IPS-11a (cell line): Measurements from ENCODE around the gene SCGB3A1.

ENCODE experiments used
- H3K4me3 ChIP-seq: one replicate; pipeline ENCODE4 v1.5.1; 2013; ENCODE audit warnings: low read depth, low read length, control low read depth

Gene SCGB3A1

DNA sequence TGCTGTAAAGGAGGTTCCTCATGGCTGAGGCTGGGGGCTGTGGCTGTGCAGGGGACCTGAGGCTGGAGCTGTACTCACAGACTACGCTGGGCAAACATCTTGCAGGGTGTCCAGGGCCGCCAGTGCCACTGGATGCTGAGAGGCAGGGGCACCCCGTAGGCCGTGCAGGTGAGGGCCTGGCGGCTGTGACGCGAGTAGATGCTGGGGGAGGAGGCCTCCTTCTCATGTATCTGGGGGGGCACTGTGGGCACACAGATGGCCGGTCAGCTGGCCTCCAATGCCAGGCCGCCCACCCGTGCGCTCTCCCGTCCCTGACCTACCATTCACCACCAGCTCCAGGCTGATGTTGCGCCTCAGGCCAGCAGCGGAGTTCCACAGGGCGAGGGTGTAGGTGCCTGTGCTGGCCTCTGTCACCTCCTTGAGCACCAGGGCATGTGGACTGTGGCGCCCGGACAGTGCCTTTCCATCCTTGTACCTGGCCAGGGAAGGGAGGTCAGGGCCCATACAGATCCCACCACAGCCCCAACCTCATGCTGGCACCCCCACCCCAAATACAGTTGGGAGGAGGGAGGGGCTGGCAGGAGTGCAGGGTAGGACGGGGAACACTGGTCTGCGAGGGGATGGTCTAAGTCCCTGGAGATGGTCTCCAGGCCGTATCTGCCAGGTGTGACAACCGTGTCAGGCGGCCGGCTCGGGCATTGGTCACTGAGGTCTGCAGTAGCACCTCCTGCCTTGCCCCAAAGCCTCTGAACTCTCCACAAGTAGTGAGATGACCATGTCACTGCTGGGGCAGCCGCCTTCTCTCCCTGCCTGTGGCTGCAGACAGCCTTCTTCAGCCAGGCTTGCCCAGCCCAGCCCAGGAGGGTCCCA lies 34.7 kb upstream of the SCGB3A1 start:
- H3K4me3 ChIP-seq: no peak overlapping the region

DNA sequence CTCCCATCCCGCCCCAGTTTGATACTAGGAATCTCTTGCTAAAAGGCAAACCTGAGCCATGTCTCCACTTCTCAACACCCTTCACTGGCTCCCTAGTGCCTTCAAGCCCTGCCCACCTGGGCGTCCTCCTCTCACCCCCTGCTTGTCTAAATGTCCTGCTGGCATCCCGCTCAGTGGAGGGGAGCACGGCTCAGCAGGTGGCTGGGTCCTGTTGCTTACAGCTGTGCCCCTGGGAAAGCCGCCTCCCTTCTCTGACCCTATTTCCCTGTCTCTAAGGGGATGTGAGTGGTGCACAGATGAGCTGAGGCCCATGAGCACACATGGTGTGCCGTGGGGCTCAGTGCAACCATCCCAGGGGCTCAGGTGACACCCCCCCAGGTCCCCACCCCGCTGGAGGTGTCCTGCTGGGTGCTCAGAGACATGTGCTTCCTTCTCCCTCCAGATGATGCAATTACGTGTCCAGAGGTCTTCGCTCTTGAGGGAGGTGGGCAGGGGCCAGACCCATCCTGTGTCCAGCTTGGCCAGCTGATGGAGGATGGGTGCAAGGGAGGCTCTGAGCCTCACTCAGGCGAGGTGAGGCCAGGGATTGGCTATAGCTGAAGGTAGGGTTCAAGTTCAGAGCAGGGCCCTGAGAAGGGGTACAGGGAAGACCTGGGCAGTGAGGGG lies 34.0 kb upstream of the SCGB3A1 start:
- H3K4me3 ChIP-seq: no peak overlapping the region

DNA sequence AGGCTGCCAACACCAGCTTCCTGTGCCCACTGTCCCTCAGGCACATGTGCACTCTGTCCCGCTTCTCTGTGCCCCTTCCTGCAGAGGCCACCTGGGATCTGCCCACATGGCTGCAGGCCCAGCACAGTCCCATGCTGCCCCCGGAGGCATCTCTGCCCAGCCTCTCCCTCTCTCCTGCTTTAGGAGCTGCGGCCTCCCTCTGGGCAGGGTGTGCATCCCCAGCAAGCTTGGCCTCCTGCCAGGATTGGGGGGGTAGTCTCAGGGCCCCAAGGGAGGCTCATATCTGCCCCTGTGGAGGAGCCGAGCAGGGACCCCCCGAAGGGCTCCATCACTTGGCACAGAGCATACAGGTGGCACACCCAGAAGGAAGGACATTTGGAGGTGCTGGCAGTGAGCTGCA lies 33.3 kb upstream of the SCGB3A1 start:
- no peak overlapping the region for H3K4me3 ChIP-seq

DNA sequence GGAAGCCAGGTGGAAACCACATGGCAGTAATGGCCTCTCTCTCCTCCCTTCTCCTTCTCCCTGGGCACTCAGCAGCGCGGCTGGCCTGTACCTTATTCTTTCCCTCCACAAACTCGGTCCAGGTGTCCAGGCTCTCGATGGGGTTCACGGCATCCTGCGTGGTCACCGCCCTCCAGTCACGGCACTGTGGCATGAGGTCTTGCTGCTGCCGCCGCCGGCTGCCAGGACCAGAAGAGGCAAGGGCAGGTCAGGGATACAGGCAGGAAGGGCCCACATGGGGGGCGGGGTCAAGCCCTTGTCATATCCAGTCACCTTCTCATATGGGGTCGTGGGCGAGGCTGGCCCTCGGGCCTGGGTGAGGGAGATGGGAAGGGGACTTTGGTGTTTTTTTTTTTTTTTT lies 32.5 kb upstream of the SCGB3A1 start:
- H3K4me3 ChIP-seq: no peak overlapping the region

DNA sequence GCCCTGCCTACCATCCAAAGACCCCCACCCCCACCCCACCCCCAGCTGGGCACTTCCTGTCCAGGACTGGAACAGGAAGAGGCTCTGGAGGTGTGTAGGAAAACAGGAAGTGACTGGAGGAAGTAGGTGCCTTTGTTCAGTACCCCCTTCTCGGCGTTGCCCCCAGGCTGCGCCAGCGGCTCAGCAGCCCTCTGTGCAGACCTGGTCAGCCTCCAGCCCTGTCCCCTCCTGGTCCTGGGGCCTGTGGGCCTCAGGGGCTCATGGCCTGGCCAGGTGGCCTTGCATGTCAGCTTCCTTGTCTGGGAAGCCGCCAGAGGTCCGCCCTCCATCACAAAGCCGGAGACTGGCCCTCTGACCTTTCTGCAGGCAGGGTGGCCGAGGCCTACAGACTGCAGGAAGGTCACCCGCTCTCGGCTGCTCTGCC lies 32.1 kb upstream of the SCGB3A1 start:
- H3K4me3 ChIP-seq: no peak overlapping the region

DNA sequence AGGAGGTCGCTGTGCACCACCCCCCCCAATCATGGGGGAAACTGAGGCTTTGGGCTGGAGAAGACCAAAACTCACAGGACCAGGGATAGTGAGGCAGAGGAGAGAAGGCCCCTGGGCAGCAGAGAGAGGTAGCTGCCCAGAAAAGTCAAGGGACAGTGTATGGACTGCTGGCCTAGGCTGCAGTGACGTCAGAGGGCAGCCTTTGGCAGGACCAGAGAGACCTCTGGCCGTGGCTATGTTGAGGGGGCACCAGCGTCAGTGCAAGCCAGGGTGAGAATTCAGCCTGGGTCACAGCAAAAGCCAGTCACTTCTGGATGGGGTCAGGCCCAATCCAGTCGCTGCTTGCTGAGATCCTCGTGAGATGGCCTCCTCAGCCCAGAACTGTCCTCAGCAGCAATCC lies 31.6 kb upstream of the SCGB3A1 start:
- H3K4me3 ChIP-seq: no peak overlapping the region

DNA sequence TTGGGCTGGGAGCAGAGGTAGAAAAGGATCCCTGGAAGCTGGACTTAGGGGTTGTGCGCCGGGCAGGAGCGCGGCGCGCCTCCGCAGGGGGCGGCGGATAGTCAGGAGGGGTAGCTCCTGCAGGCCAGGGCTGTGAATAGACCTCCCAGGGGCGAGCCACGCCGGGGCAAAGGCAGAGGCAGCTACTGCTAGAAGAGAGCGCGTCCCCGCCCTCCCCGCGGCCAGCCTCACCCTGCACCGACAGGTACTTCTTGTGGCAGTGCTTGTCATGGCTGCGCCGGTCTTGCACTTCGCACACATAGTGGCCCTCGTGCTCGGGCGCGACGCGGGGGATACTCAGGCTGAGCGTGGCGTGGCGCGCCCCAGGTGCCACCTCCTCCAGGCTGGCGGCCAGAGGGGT lies 30.0 kb upstream of the SCGB3A1 start:
- H3K4me3 ChIP-seq: no peak overlapping the region

DNA sequence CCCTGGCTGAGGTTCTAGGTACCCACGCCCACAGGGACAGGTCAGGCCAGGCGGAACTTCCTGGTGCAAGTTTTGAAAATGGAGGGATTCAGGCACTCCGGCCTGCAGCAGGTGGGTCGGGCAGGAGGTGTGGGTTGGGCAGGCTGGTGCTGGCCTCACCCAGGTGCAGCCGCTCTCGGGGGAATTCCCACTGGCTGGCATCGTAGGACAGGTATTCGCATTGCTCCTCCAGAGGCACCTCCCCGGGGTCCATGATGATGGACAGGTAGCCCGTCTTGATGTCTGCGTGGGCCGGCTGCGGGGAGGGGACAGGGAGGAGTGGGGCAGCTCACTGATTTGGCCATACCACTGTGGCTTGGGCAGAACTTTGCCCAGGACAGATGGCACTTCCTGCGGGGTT lies 28.7 kb upstream of the SCGB3A1 start:
- no peak overlapping the region for H3K4me3 ChIP-seq

DNA sequence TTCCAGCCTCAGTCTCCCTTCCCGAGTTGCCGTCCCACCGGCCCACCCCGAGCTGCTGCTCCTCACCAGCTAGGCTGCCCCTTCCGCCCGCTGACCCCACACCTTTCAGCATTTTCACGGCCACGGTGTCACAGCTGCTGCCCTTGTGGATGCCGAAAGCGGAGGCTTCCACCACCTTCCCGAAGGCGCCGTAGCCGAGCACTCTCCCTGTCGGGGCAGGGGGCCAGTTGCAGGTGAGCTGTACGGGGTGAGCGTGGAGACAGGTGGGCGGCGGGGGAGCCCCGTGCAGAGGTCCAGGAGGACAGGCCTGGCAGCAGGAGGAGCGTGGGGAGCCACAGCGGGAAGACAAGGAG lies 28.2 kb upstream of the SCGB3A1 start:
- no peak overlapping the region for H3K4me3 ChIP-seq

DNA sequence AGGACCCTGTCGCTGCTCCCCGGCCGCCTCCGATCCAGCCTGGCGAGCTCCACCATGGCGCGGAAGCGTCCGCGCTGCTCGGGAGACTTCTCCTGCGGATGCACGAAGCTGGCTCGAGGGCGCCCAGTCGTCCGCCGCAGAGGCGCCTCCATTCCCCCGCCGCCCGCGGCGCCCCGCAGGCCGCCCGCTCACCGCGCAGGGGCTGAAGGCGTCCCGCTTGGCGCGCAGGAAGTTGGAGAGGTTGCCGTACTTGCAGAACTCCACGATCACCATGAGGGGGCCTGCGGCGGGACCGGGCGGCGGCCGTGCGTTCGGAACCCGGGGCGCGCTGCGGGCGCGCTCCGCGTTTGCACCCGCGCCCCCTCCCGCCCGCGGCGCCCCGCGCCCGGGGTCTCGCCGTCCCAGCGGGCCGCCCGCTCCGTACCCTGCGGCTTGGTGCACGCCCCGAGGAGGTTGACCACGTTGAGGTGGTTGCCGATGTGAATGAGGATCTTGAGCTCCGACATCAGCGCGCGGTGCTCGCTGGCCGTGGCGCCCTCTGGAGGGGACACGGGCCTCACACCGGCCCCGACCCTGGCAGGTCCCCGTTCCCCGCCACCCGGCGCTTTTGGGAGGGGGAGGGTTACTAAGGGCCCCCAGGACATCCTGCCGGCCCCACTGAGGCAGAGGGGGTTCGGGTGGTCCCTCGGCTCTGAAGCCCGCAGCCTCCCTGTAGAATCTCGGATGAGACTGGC lies 27.7 kb upstream of the SCGB3A1 start:
- peak overlapping the region; percentile 45 for H3K4me3 ChIP-seq

DNA sequence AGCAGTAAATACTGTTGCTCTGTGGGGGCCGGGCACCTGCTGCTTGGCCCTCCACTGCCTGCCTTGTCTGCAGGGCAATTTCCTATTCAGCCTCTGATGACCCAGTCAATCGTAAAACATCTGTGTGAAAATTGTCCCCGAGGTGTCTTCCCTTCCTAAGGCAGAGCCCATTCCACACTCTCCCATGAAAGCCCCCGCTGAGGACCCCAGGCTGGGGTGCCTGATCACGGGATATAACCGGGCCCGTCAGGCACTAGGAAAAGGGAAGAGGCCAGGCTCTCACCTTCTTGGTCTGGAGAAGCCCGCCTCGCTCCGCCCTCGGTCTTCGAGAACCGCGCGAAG lies 27.2 kb upstream of the SCGB3A1 start:
- peak overlapping the region; percentile 45 for H3K4me3 ChIP-seq

DNA sequence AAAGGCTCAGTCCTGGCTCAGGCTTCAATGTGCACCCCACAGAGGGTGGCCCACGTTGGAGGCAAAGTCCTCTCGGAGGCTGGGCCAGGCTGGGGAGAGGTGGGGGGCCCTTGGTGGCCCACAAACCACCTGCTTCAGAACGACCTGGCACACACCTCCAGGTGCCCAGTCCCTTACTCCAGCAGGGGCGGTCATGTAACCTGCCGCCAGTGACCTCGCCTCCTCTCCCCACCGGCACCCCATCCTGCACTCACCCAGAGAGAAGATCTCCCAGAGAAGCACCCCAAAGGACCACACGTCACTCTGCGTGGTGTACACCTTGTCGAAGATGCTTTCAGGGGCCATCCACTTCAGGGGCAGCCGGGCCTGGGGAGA lies 22.5 kb upstream of the SCGB3A1 start:
- no peak overlapping the region for H3K4me3 ChIP-seq

DNA sequence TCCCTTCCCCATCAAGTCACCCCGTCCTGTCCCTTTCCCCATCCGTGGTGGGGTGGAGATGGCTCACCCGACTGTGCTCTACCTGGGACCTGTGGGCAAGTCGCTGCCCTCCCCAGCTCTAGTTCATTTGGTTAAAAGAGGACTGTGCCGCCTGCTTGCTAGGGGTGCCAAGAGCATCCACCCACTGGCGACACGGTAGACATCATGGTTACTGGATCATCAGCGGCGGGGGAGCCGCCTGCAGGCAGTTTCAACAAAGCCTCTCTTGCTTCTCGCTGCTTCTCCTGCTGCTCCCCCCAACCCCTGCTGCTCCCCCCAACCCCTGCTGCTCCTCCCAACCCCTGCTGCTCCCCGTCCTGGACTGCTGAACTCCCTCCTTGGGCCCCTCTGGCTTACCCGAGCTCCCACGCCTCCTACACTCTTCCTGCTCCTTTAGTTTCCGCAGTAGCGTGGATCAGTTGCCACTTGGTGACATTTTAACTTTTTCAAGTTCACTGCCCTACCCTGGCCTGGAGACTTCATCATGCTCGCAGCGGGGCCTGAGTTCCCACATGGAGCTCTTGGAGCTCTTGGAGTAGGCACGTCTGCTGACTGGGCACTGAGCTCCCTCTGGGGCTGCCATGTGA lies 22.0 kb upstream of the SCGB3A1 start:
- no peak overlapping the region for H3K4me3 ChIP-seq

DNA sequence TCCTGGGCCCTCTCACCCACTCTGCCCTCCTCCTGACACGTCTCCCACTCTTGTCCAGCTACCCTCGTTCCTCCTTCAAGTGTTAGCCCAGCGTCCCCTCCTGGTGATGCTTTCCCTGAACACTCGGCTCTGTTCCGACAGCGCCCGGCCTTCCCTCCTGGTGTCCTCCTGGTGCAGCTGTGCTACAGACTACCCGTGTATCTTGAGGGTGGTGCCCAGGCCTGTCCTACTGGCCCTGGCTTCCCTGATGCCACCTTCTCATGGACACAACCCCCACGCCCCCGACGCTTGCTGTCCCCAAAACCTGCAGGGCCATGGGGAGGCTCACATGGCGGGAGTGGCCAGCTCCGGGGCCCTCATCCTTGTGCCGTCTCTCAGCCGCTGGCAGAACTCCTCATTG lies 21.4 kb upstream of the SCGB3A1 start:
- no peak overlapping the region for H3K4me3 ChIP-seq

DNA sequence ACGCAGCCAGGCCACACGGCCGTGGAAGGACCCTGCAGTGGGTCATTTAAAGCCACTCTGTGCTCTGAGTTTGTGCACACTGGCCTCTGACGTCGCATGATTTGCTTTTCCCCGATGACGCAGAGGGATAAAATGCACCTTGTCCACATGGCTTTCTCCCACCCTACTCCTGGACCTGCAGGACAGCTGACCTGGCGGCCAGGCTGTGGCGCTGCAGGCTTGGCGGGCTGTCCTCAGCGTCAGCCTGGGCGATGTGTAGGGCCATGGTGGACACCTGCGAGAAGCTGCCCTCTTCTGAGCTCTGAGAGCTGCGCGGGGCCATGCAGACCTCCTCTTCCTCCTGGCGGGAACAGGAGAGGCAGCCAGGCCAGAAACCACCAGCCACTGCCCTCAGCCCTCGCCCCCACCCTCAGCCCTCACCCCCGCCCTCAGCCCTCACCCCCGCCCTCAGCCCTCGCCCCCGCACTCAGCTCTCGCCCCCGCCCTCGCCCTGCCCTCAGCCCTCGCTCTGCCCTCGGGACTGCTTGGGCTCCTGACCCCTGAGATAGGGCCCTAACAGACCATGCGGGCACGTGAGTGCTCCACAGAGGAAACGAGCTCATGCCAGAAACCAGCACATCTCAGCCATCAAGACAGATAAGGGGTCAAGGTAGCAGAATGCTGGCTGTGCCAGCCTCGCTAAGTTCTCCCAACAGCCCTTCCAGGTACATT lies 20.0 kb upstream of the SCGB3A1 start:
- H3K4me3 ChIP-seq: no peak overlapping the region

DNA sequence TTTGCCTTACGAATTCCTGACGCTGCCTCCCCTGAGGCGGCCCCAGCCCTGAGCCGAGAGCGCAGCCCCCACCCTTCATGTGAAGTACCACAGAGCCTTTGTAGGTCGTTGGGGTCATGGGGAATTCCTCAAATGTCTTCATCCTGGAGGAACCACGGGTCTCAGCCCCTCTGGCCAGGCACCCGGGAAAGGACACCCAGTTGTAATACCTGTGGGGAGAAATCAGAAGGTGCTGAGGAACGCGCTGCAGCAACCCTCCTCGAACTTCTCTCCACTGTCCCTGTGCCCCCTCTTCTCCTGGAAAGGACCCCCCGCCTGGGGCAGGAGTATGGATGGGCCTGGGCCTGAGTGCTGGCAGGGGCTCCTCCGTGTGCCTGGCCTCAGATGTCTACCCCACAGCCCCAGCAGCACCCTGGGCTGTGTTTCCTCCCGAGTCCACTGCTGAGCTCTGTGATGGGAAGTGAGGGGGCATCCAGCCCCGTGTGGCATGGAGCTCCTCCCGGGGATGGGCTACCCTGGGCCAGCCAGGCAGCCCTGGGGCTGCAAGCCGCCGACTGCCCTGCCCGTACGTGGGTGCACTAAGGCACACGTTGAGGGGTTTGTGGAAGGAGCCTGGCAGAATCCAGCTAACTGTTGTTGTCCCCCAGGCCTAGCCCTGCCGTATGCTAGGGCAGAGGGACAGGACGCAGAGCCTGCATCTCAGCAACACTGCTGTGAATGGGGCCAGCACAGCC lies 18.7 kb upstream of the SCGB3A1 start:
- no peak overlapping the region for H3K4me3 ChIP-seq

DNA sequence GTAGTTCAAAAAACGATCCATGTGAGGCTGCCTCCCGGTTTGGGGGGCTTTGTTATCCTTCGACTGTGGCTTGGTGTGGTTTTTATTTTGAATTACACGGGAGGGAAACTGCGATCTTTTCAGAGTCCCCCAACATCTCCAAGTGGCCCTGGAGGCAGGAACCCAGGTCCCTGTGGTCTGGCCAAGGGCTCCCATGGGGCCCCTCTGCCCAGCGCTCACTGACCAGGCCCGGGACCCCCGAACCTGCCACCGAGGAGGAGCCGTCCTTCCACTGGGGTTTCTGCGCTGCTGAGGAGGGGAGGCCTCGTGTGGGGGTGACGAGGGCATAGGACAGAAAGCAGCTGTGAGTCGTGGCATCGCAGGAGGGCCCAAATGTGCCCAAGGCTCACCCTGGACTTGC lies 18.1 kb upstream of the SCGB3A1 start:
- no peak overlapping the region for H3K4me3 ChIP-seq

DNA sequence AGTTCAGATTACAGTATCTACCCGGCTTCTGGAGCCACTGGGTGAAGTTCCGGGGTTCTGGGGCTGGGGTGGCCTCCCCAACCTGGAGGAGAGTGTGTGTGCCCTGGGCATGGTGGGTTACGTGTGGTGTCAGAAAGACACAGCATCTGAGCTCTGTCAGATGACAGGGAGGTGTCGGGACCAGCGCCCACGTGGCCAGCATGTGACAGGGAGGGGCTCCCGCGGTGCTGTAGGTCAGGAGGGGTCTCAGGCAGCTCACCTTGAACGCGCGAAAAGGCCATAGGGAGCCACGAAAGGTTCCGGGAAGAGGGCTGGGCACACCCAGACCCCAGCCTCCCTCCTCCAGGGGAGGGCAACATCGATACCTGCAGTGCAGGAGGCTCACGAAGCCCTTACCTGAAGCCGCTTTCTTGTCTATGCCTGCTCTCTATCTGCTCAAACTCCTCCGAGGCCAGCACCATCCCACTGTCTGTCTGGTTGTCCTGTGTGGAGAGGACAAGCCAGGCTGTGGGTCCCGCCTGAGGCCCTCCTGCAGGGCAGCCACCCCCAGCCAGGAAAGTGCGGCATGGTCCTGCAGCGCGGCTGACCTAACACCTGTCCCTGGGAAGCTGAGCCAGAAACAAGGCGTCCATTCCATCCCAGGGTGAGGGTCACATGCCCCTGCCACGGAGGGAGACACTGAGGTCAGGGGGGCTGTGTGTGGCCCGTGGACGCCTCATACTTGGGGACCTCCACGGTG lies 17.4 kb upstream of the SCGB3A1 start:
- H3K4me3 ChIP-seq: no peak overlapping the region

DNA sequence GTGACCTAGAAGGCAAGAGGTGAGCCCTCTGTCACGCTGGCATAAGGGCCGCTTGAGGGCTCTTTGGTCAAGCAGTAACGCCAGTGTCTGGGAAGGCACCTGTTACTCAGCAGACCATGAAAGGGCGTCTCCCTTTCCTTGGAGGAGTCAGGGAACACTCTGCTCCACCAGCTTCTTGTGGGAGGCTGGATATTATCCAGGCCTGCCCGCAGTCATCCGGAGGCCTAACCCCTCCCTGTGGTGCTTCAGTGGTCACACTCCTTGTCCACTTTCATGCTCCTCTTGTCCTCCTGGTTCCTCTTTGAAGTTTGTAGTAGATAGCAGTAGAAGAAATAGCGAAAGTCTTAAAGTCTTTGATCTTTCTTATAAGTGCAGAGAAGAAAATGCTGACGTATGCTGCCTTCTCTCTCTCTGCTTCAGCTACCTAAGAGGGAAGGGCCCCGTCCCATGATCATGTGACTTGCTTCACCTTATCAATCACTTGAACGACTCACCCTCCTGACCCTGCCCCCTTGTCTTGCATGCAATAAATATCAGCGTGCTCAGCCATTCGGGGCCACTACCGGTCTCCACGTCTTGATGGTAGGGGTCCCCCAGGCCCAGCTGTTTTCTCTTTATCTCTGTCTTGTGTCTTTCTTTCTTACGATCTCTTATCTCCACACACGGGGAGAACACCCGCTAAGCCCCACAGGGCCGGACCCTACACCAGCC lies 16.7 kb upstream of the SCGB3A1 start:
- no peak overlapping the region for H3K4me3 ChIP-seq
